Choroid plexus epithelial cell (primary cell): ENCODE results near the gene GEMIN8.

ENCODE experiments used
- DNase-seq: peaks from one replicate; pipeline ENCODE4 v3.0.0-alpha.2; 2010; ENCODE audit warnings: low read depth
- H3K4me3 ChIP-seq: 2 replicates; pipeline ENCODE4 v1.5.1; 2011; ENCODE audit warnings: low read depth, mild to moderate bottlenecking, control low read depth, low read length, moderate library complexity
- TF ChIP-seq, protein P1 (sequence below): conservative IDR thresholded peaks from 2 replicates; pipeline ENCODE4 v1.5.1; 2011; ENCODE audit warnings: low read depth, mild to moderate bottlenecking, control low read depth, inconsistent platforms, low read length, moderate library complexity

Gene GEMIN8

GRCh38 chrX:14006540-14006939, 23.2 kb downstream of the GEMIN8 start:
- no peak overlapping the region for H3K4me3 ChIP-seq
- TF ChIP-seq, protein P1, sequence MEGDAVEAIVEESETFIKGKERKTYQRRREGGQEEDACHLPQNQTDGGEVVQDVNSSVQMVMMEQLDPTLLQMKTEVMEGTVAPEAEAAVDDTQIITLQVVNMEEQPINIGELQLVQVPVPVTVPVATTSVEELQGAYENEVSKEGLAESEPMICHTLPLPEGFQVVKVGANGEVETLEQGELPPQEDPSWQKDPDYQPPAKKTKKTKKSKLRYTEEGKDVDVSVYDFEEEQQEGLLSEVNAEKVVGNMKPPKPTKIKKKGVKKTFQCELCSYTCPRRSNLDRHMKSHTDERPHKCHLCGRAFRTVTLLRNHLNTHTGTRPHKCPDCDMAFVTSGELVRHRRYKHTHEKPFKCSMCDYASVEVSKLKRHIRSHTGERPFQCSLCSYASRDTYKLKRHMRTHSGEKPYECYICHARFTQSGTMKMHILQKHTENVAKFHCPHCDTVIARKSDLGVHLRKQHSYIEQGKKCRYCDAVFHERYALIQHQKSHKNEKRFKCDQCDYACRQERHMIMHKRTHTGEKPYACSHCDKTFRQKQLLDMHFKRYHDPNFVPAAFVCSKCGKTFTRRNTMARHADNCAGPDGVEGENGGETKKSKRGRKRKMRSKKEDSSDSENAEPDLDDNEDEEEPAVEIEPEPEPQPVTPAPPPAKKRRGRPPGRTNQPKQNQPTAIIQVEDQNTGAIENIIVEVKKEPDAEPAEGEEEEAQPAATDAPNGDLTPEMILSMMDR: no peak
- no peak for DNase-seq

DNA sequence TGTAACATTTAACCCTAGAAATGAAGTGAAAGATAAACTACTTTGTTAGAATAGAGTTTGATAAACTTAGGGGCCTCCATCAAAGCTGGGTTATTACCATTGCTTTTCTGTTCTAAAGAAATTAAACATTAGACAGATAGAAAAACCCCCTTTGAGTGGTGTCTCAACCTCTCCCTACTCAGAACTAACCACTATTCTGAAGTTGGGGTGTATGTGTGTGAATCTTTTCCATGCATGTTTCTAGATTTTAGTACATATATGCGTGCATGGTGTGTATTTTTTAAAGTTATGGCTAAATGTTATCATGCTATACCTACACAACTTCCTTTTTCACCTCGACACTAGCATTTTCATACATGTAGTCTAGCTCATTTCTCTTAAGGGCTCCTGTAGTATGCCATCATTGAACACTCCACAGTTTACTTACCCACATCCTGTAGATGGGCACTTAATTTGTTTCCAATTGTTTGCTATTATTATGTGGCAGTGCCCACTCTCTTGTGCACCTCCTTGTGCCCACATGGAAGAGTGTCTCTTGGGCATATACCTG, 25.7 kb downstream of the GEMIN8 start:
- no peak overlapping the region for H3K4me3 ChIP-seq
- DNase-seq: no peak
- TF ChIP-seq, protein P1: no peak

- TF ChIP-seq, protein P1: no peak
- no peak for DNase-seq
Observed at GRCh38 chrX:14003028-14003427, 26.7 kb downstream of the GEMIN8 start.

GRCh38 chrX:13996650-13997049, 33.0 kb downstream of the GEMIN8 start:
- DNase-seq: no peak
- no peak overlapping the region for H3K4me3 ChIP-seq

More at GRCh38 chrX:14003028-14003427, 26.7 kb downstream of the GEMIN8 start:
- no peak overlapping the region for H3K4me3 ChIP-seq

GRCh38 chrX:13994536-13995080, 35.1 kb downstream of the GEMIN8 start:
- TF ChIP-seq, protein P1: no peak
- H3K4me3 ChIP-seq: no peak overlapping the region
- DNase-seq: no peak

More at GRCh38 chrX:13996650-13997049, 33.0 kb downstream of the GEMIN8 start:
- TF ChIP-seq, protein P1: no peak

DNA sequence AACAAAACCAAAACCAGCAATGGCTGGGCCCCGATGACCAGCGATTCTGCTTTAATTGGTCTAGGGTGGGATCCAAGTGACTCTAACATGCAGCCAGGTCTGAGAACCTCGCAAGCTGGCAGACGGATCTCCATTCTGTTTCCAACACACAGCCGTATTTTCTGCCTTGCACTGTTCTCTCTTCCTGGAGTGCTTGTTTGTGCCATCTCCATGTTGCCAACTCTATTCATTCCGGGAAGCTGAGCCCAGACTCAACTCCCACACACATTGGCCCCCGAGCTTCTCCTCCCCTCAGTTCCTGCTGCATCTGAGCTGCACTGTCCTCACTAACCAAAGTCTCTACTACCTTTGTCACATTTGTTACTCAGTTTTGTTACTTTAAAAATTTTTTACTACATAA, 35.6 kb downstream of the GEMIN8 start:
- H3K4me3 ChIP-seq: no peak overlapping the region
- TF ChIP-seq, protein P1: no peak
- DNase-seq: no peak

- TF ChIP-seq, protein P1: no peak
- H3K4me3 ChIP-seq: no peak overlapping the region
- DNase-seq: no peak
Observed at GRCh38 chrX:13990126-13990800, 39.4 kb downstream of the GEMIN8 start.
